Sigmoid colon (tissue), 4 donors: ENCODE data around the gene LCE3C.

ENCODE experiments used
- POLR2AphosphoS5 ChIP-seq, 4 donors: sonication (generic); formaldehyde crosslinking; IDR thresholded peaks; one replicate each; pipeline ENCODE4 v1.6.1; 2017; ENCODE audit warnings: antibody characterized with exemption in 4 of 4
- TF ChIP-seq, protein P1 (sequence below), 4 experiments: fragments of 450-650 bp in 3 of 4; fragments of 200-600 bp in 1 of 4; IDR thresholded peaks; one replicate each; pipeline ENCODE4 v1.5.1; 2016 to 2019; ENCODE audit warnings: antibody characterized with exemption in 4 of 4, mild to moderate bottlenecking in 3 of 4, moderate library complexity in 2 of 4

- TF ChIP-seq, protein P1, sequence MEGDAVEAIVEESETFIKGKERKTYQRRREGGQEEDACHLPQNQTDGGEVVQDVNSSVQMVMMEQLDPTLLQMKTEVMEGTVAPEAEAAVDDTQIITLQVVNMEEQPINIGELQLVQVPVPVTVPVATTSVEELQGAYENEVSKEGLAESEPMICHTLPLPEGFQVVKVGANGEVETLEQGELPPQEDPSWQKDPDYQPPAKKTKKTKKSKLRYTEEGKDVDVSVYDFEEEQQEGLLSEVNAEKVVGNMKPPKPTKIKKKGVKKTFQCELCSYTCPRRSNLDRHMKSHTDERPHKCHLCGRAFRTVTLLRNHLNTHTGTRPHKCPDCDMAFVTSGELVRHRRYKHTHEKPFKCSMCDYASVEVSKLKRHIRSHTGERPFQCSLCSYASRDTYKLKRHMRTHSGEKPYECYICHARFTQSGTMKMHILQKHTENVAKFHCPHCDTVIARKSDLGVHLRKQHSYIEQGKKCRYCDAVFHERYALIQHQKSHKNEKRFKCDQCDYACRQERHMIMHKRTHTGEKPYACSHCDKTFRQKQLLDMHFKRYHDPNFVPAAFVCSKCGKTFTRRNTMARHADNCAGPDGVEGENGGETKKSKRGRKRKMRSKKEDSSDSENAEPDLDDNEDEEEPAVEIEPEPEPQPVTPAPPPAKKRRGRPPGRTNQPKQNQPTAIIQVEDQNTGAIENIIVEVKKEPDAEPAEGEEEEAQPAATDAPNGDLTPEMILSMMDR (IDR thresholded peaks at IDR 0.05): no peak
- no peak for TF ChIP-seq POLR2AphosphoS5 (IDR thresholded peaks at IDR 0.05)
Measured at GRCh38 chr1:152623203-152623844, 23.3 kb downstream of the LCE3C start.
